K562 (cell line): ENCODE results near the gene EXOC5. TPM values are rescaled to one million over a fixed set of nuclear protein-coding genes. Genes with fewer than 3 reads are reported as not detected.

ENCODE experiments used
- ATAC-seq: fragments of 200-7000 bp; cut with Tn5 transposase; 3 replicates; pipeline ENCODE4 v1.9.1; 2020; ENCODE audit warnings: moderate library complexity
- BruUV-seq: library from RNA; stranded (reverse); fragments of 400-500 nt; replicated peaks from 2 replicates; lab custom pipeline; 2021; lab: Mats Ljungman, UMichigan
- CTCF ChIA-PET: fragments of 300-600 bp; formaldehyde crosslinking; extraction: SDS; loops from one replicate; lab custom pipeline; 2021; ENCODE audit warnings: low intra/inter-chr PET ratio; lab: Yijun Ruan, JAX
- POLR2A ChIA-PET: fragments of 300-600, 350-650 bp; sonication (Branson Sonifier 250); formaldehyde crosslinking; extraction: SDS; loops from one replicate; lab custom pipeline; 2021; ENCODE audit warnings: antibody characterized with exemption, inconsistent platforms; lab: Yijun Ruan, JAX
- DNase-seq, 4 experiments: peaks; one replicate each; pipeline versions ENCODE4 v3.0.0 to v3.0.0-alpha.2; 2011 to 2018; ENCODE audit warnings: low spot score in 3 of 4, mixed read lengths in 3 of 4; ENCODE audit errors: extremely low read depth in 1 of 4
- FAIRE-seq: peaks from 2 replicates; lab custom pipeline; 2011; peaks lifted over from hg19 to GRCh38; lab: Jason Lieb, UNC
- H2AFZ ChIP-seq: 2 replicates; pipeline ENCODE4 v1.6.0; 2011; ENCODE audit warnings: low read depth, low read length, control low read depth, inconsistent platforms
- H3K27ac ChIP-seq: fragments of 200-600 bp; 3 replicates; pipeline ENCODE4 v1.8.0; 2011; ENCODE audit warnings: low read depth, mild to moderate bottlenecking, control low read depth, inconsistent platforms, low read length, moderate library complexity, mixed read lengths; ENCODE audit errors: extremely low read depth
- H3K27me3 ChIP-seq, 2 experiments: fragments of 300-600 bp in 1 of 2; 2 replicates in 1 of 2; 3 replicates in 1 of 2; pipeline versions ENCODE4 v1.6.0 to v1.8.0; 2011; ENCODE audit warnings: inconsistent platforms in 2 of 2, low read length in 2 of 2, mild to moderate bottlenecking in 1 of 2, mixed read lengths in 1 of 2, moderate library complexity in 1 of 2; ENCODE audit not compliant: control insufficient read depth in 2 of 2, insufficient read depth in 2 of 2
- H3K36me3 ChIP-seq: fragments of 300-600 bp; 3 replicates; pipeline ENCODE4 v1.8.0; 2011; ENCODE audit warnings: mild to moderate bottlenecking, low read length, inconsistent platforms; ENCODE audit not compliant: control insufficient read depth, insufficient read depth
- H3K4me1 ChIP-seq, 2 experiments: fragments of 200-600 bp in 1 of 2; replicated peaks in 1 of 2; 2 replicates in 1 of 2; 3 replicates in 1 of 2; pipeline versions ENCODE4 v1.5.1 to v1.8.0; 2011; ENCODE audit warnings: inconsistent platforms in 2 of 2, low read length in 2 of 2, mild to moderate bottlenecking in 1 of 2, mixed read lengths in 1 of 2, moderate library complexity in 1 of 2; ENCODE audit not compliant: control insufficient read depth in 2 of 2, insufficient read depth in 2 of 2
- H3K4me2 ChIP-seq: 2 replicates; pipeline ENCODE4 v1.6.1; 2011; ENCODE audit warnings: low read length, control low read depth, inconsistent platforms, mixed read lengths; ENCODE audit not compliant: insufficient read depth
- H3K4me3 ChIP-seq: fragments of 200-600 bp; sonication (generic), shearing (Covaris generic); 2 replicates; pipeline ENCODE4 v1.5.1; 2016; ENCODE audit warnings: control low read depth, inconsistent platforms
- H3K79me2 ChIP-seq: fragments of 200-600 bp; 3 replicates; pipeline ENCODE4 v1.8.0; 2011; ENCODE audit warnings: low read length, inconsistent platforms; ENCODE audit not compliant: control insufficient read depth, insufficient read depth
- H3K9ac ChIP-seq, 2 experiments: 2 replicates each; pipeline versions ENCODE4 v1.6.0 to v1.6.1; 2011; ENCODE audit warnings: low read depth in 2 of 2, low read length in 2 of 2, control low read depth in 1 of 2, inconsistent platforms in 1 of 2, mild to moderate bottlenecking in 1 of 2, mixed read lengths in 1 of 2; ENCODE audit not compliant: insufficient read depth in 1 of 2
- H3K9me1 ChIP-seq: one replicate; pipeline ENCODE4 v1.6.0; 2011; ENCODE audit warnings: inconsistent platforms, mild to moderate bottlenecking, low read length, moderate library complexity; ENCODE audit not compliant: control insufficient read depth, insufficient read depth
- H3K9me3 ChIP-seq: replicated peaks from 2 replicates; pipeline ENCODE4 v1.5.1; 2011; ENCODE audit warnings: low read depth, low read length, inconsistent platforms; ENCODE audit not compliant: control insufficient read depth, insufficient read depth
- H4K20me1 ChIP-seq: replicated peaks from 2 replicates; pipeline ENCODE4 v1.6.1; 2011; ENCODE audit warnings: low read length, inconsistent platforms, mixed read lengths; ENCODE audit not compliant: control insufficient read depth, insufficient read depth
- CAMTA2 ChIP-seq: fragments of 250-450 bp; sonication (Bioruptor Pico); conservative IDR thresholded peaks from 2 replicates; pipeline ENCODE4 v1.5.1; 2022
- MAX ChIP-seq: sonication (generic); formaldehyde crosslinking; IDR thresholded peaks from 2 replicates; pipeline ENCODE4 v1.9.0; 2022; ENCODE audit warnings: mild to moderate bottlenecking, missing genetic modification reagents
- NCOA1 ChIP-seq: fragments of 450-650 bp; IDR thresholded peaks from 2 replicates; pipeline ENCODE4 v1.6.1; 2016; ENCODE audit warnings: low read depth
- NCOA4 ChIP-seq: fragments of 450-650 bp; IDR thresholded peaks from 2 replicates; pipeline ENCODE4 v1.6.1; 2018; ENCODE audit warnings: mild to moderate bottlenecking; ENCODE audit not compliant: partially characterized antibody
- NFRKB ChIP-seq: fragments of 450-650 bp; IDR thresholded peaks from 2 replicates; pipeline ENCODE4 v1.6.1; 2016; ENCODE audit warnings: low read depth
- NKRF ChIP-seq: fragments of 450-650 bp; IDR thresholded peaks from 2 replicates; pipeline ENCODE4 v1.6.1; 2016; ENCODE audit warnings: borderline replicate concordance
- PHF21A ChIP-seq: fragments of 450-650 bp; IDR thresholded peaks from 2 replicates; pipeline ENCODE4 v1.6.1; 2017; ENCODE audit warnings: low read depth, borderline replicate concordance
- POLR2AphosphoS5 ChIP-seq: IDR thresholded peaks from 2 replicates; pipeline ENCODE4 v1.6.1; 2011; ENCODE audit warnings: mild to moderate bottlenecking, low read depth, low read length, moderate library complexity; ENCODE audit not compliant: control insufficient read depth, insufficient read depth
- RBFOX2 ChIP-seq: fragments of 200-400 bp; formaldehyde crosslinking; IDR thresholded peaks from 2 replicates; pipeline ENCODE4 v1.6.1; 2017; ENCODE audit warnings: low read depth, mild to moderate bottlenecking, low read length, moderate library complexity
- ZNF24 ChIP-seq: fragments of 450-650 bp; IDR thresholded peaks from 2 replicates; pipeline ENCODE4 v1.6.1; 2016
- ZNF740 ChIP-seq, 3 experiments: fragments of 200-800 bp in 1 of 3; sonication (Bioruptor generic) in 1 of 3; sonication (generic) in 1 of 3; formaldehyde crosslinking in 1 of 3; IDR thresholded peaks; 2 replicates each; pipeline versions ENCODE4 v1.6.1 to v1.8.0; 2016 to 2022; ENCODE audit warnings: mild to moderate bottlenecking in 2 of 3, missing compliant biosample characterization in 2 of 3, missing genetic modification characterization in 2 of 3, missing genetic modification reagents in 1 of 3
- WGBS: fragments of 100-300 bp; shearing (Covaris generic); methylation state at CpG from one replicate; pipeline ENCODE4 v1.1.6; 2016; ENCODE audit warnings: low coverage, mixed read lengths; ENCODE audit not compliant: insufficient coverage; ENCODE audit errors: missing lambda C conversion rate; 5-methylcytosine and 5-hydroxymethylcytosine counted together
- in situ Hi-C: fragments of 300-500 bp; cut with MboI; formaldehyde crosslinking; loops from 4 replicates; pipeline ENCODE4 v1.15.0; 2018; ENCODE audit warnings: inconsistent platforms, mixed read lengths
- intact Hi-C: fragments of 100-400 bp; cut with micrococcal nuclease; formaldehyde crosslinking; loops from 2 replicates; pipeline ENCODE4 v1.14.2; 2022
- polyA plus RNA-seq, 8 experiments: library from polyadenylated mRNA; depleted of rRNA in 4 of 8; stranded (reverse) in 5 of 8; unstranded in 3 of 8; fragments of >200 nt; fragmentation: Nextera tagmentation in 2 of 8; fragmentation: Illumina TruSeq in 1 of 8; extraction: Ambion mirVana in 2 of 8; extraction: Trizol in 1 of 8; gene quantifications; 2 replicates each; pipeline versions ENCODE4 v1.2.1 to v1.2.3, GENCODE V29; 2011 to 2014; ENCODE audit warnings: inconsistent platforms in 1 of 8, missing spikeins in 1 of 8
- total RNA-seq, 7 experiments: library from RNA; depleted of rRNA in 6 of 7; stranded (reverse); fragments of >200 nt in 6 of 7; fragmentation: Illumina TruSeq in 2 of 7; extraction: Trizol in 2 of 7; gene quantifications; 2 replicates each; pipeline versions ENCODE4 v1.2.1 to v1.2.3, GENCODE V29; 2011 to 2021; ENCODE audit warnings: low replicate concordance in 1 of 7

Gene EXOC5
- total and polyA plus RNA-seq, 9 of the 15 experiments (the other 6 are each of a cell fraction or from before 2014, with no cell fraction given), result 5.7 to 50.3 (median 32.0) TPM

GRCh38 chr14:57160333-57160732 is 108.4 kb downstream of the EXOC5 start:
- 7% methylated on average over 6 of the region's 6 CpGs for WGBS
- FAIRE-seq, result no peak

More at GRCh38 chr14:57160333-57160732, 108.4 kb downstream of the EXOC5 start:
- ATAC-seq (no peak), DNase-seq (no peak)
- Histone ChIP-seq H4K20me1 (no peaks in the 10 kb centered on the region), H3K9me3 (no peaks in the 10 kb centered on the region), H3K36me3 (no peaks in the 10 kb centered on the region), H3K9me1 (no peaks in the 10 kb centered on the region)
- in situ Hi-C loops, result no loop called here
- POLR2A ChIA-PET, result no interaction called here
- TF ChIP-seq NCOA1, result no peak
- no peak for TF ChIP-seq POLR2AphosphoS5
- no peak for TF ChIP-seq ZNF740 (CRISPR knock-in tag; IDR thresholded peaks at IDR 0.05)
- no peak for TF ChIP-seq ZNF740 (tag; IDR thresholded peaks at IDR 0.05)
- no peak for TF ChIP-seq MAX (CRISPR knock-in tag)
- no peak for TF ChIP-seq NFRKB
- TF ChIP-seq NKRF, result no peak
- no peak for TF ChIP-seq RBFOX2
- TF ChIP-seq CAMTA2 (CRISPR knock-in tag), result no peak
- no peak for TF ChIP-seq ZNF24
- TF ChIP-seq NCOA4, result no peak
- no peak for TF ChIP-seq PHF21A
- TF ChIP-seq, all 486 proteins: peak for 0
- BruUV-seq, result no TSS peak
- Histone ChIP-seq H3K4me1 (peaks cover 0 to 8% of the 10 kb centered on the region in 2 experiments; a peak in 1 of 5 replicates), H3K27ac (no peak overlapping the region), H3K9ac (no peak overlapping the region), H2AFZ (no peak overlapping the region), H3K4me2 (no peak overlapping the region), H3K27me3 (no peaks in the 10 kb centered on the region), H3K79me2 (no peaks in the 10 kb centered on the region), H3K4me3 (no peak overlapping the region)
- intact Hi-C loops, result no loop called here
- CTCF ChIA-PET, result no interaction called here
